Colonic mucosa (tissue), 4 donors: Measurements from ENCODE around the gene MAOB. TPM values are rescaled to one million over a fixed set of nuclear protein-coding genes. Genes with fewer than 3 reads are reported as not detected.
A peak's percentile ranks its signal among the peaks of the same experiment; 100 is the strongest.

Experiments
- DNase-seq: peaks from one replicate; pipeline ENCODE4 v3.0.0-alpha.2; 2020
- H3K27ac ChIP-seq: fragments of 200-600 bp; one replicate; pipeline ENCODE4 v1.8.0; 2021
- H3K27me3 ChIP-seq: fragments of 200-600 bp; one replicate; pipeline ENCODE4 v1.8.0; 2021
- H3K36me3 ChIP-seq: fragments of 200-600 bp; one replicate; pipeline ENCODE4 v1.8.0; 2021
- H3K4me1 ChIP-seq: fragments of 200-600 bp; one replicate; pipeline ENCODE4 v1.8.0; 2021; ENCODE audit warnings: mild to moderate bottlenecking
- H3K4me3 ChIP-seq: fragments of 200-600 bp; one replicate; pipeline ENCODE4 v1.8.0; 2021
- H3K9ac ChIP-seq, 2 donors: one replicate each; pipeline ENCODE4 v1.7.0; 2013; ENCODE audit warnings: control low read depth in 2 of 2, low read depth in 2 of 2, low read length in 2 of 2
- H3K9me3 ChIP-seq: fragments of 200-600 bp; one replicate; pipeline ENCODE4 v1.8.0; 2021
- CTCF ChIP-seq: fragments of 200-600 bp; IDR thresholded peaks from one replicate; pipeline ENCODE4 v1.8.0; 2022; ENCODE audit warnings: antibody characterized with exemption, mild to moderate bottlenecking
- intact Hi-C: fragments of 100-400 bp; cut with DNase I; formaldehyde crosslinking; loops from one replicate; pipeline ENCODE4 v1.14.1; 2022
- total RNA-seq, 2 donors: library from RNA; stranded (reverse); fragmentation: NEBNext Ultra II Directional in 1 of 2; extraction: Animal tissue kit (Norgen Biotek cat#: 25700) in 1 of 2; gene quantifications; one replicate each; pipeline ENCODE4 v1.2.1, GENCODE V29; 2021
- donor health status: healthy.
- donor health status: DM: no; HTN: no; CAD: no.
- donor health status: DM: no; HTN: no; CAD: no.

The MAOB gene
- total RNA-seq, 2 donors from 2014 or later, result 4.4 to 9.2 TPM

- no peaks in the 10 kb centered on the region for H3K36me3 ChIP-seq
- no peaks in the 10 kb centered on the region for H3K9me3 ChIP-seq
- no peak for DNase-seq
- intact Hi-C loops, result no loop called here
- no peak overlapping the region for H3K9ac ChIP-seq
- no peak for TF ChIP-seq CTCF
- no peaks in the 10 kb centered on the region for H3K27me3 ChIP-seq
- no peak overlapping the region for H3K27ac ChIP-seq
- H3K4me1 ChIP-seq, result no peaks in the 10 kb centered on the region
- no peak overlapping the region for H3K4me3 ChIP-seq
Observed at GRCh38 chrX:43827791-43828190, 54.5 kb downstream of the MAOB start.

- no peak for TF ChIP-seq CTCF
- intact Hi-C loops, result no loop called here
- Histone ChIP-seq H3K27me3 (no peaks in the 10 kb centered on the region), H3K9me3 (no peaks in the 10 kb centered on the region), H3K4me1 (no peaks in the 10 kb centered on the region), H3K9ac (no peak overlapping the region), H3K36me3 (no peaks in the 10 kb centered on the region), H3K4me3 (no peak overlapping the region), H3K27ac (no peak overlapping the region)
- no peak for DNase-seq
Observed at GRCh38 chrX:43822014-43822413, 60.2 kb downstream of the MAOB start.

- intact Hi-C loops, result no loop called here
Observed at GRCh38 chrX:43817444-43817843, 64.8 kb downstream of the MAOB start.

GRCh38 chrX:43815209-43815608 lies 67.0 kb downstream of the MAOB start:
- no peak for DNase-seq
- Histone ChIP-seq H3K9ac (no peak overlapping the region), H3K4me3 (no peak overlapping the region), H3K27ac (no peak overlapping the region), H3K36me3 (no peaks in the 10 kb centered on the region), H3K9me3 (no peaks in the 10 kb centered on the region), H3K27me3 (no peaks in the 10 kb centered on the region), H3K4me1 (no peaks in the 10 kb centered on the region)
- intact Hi-C loops, result no loop called here
- TF ChIP-seq CTCF, result no peak

More at GRCh38 chrX:43817444-43817843, 64.8 kb downstream of the MAOB start:
- H3K4me3 ChIP-seq, result no peak overlapping the region
- H3K9ac ChIP-seq, result no peak overlapping the region
- no peak overlapping the region for H3K27ac ChIP-seq
- no peaks in the 10 kb centered on the region for H3K36me3 ChIP-seq
- DNase-seq, result no peak
- no peak for TF ChIP-seq CTCF
- no peaks in the 10 kb centered on the region for H3K4me1 ChIP-seq
- H3K27me3 ChIP-seq, result no peaks in the 10 kb centered on the region
- no peaks in the 10 kb centered on the region for H3K9me3 ChIP-seq

GRCh38 chrX:43813898-43814297 lies 68.4 kb downstream of the MAOB start:
- no peak overlapping the region for H3K4me3 ChIP-seq
- H3K4me1 ChIP-seq, result no peaks in the 10 kb centered on the region
- intact Hi-C loops, result no loop called here
- TF ChIP-seq CTCF, result no peak
- no peaks in the 10 kb centered on the region for H3K9me3 ChIP-seq
- no peaks in the 10 kb centered on the region for H3K36me3 ChIP-seq
- no peak overlapping the region for H3K9ac ChIP-seq
- peak; percentile 25 for DNase-seq
- H3K27ac ChIP-seq, result no peak overlapping the region
- H3K27me3 ChIP-seq, result no peaks in the 10 kb centered on the region

GRCh38 chrX:43813319-43813718 lies 68.9 kb downstream of the MAOB start:
- H3K27ac ChIP-seq, result no peak overlapping the region
- no peak overlapping the region for H3K9ac ChIP-seq
- intact Hi-C loops, result no loop called here
- no peaks in the 10 kb centered on the region for H3K9me3 ChIP-seq
- TF ChIP-seq CTCF, result no peak
- no peak for DNase-seq
- H3K36me3 ChIP-seq, result no peaks in the 10 kb centered on the region
- no peaks in the 10 kb centered on the region for H3K4me1 ChIP-seq
- H3K4me3 ChIP-seq, result no peak overlapping the region
- H3K27me3 ChIP-seq, result no peaks in the 10 kb centered on the region
